Activated effector memory CD4-positive, alpha-beta T cell treated with Interleukin-2 at 50 U/mL for 16 hours (primary cell): ENCODE measurements around the gene FUT3.
"Not testable (repeated sequence)": the region's sequence is repeated elsewhere in the genome, so short reads cannot be mapped to it uniquely, and the experiment has no call there.

Source experiments
- DNase-seq: peaks from one replicate; pipeline ENCODE4 v3.0.0-alpha.2; 2020

The FUT3 gene

DNA sequence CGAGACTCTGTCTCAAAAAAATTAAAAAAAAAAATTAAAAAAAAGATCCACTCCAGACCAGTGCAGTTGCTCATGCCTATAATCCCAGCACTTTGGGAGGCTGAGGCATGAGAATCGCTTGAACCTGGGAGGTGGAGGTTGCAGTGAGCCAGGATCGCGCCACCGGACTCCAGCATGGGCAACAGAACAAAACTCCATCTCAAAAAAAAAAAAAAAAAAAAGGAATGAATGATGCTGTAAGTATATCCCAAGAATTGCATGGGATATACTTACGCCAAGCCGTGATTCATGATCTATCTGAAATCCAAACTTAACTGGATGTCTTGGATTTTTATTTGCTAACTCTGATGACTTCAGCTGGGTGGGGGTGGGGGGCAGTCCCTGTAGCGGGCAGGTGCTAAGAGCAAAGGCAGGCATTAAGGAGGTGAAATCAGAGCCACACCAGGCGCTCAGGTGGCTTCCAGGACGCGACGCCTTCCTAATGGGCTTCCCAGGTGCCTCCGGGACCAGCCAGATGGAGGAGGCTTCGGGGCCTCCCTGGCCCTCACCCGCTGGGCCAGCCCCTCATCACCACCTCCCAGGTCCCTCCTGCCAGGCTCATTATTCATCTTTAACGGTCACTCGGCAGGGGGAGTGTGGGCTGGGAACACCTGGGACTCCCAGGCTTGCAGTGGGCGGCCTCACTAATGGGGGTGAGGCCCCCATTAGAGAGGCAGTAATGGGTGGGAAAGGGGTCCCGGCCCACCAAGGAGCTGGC, 30.5 kb upstream of the FUT3 start:
- DNase-seq = no peak

DNA sequence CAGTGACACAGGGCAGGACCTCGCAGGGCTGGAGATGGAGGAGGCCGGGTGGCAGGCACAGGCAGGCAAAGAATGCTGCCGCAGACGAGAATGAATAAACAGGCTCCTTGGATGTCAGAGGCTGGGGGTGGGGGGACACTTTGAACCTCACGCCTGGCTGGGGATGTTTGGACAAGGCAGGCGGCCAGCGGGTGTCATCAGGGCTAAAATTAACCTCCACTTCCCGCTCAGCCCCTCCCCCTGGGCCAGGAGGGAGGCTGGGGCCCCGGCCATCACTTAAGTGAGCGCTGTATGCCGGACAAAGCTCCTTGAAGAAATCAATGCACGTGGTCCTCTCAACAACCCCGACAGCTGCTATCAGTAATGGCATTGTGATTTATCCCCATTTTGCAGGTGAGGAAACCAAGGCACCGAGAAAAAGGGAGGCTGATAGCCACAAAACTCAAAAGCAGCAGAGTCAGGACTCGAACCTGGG, 29.4 kb upstream of the FUT3 start:
- DNase-seq = no peak

DNA sequence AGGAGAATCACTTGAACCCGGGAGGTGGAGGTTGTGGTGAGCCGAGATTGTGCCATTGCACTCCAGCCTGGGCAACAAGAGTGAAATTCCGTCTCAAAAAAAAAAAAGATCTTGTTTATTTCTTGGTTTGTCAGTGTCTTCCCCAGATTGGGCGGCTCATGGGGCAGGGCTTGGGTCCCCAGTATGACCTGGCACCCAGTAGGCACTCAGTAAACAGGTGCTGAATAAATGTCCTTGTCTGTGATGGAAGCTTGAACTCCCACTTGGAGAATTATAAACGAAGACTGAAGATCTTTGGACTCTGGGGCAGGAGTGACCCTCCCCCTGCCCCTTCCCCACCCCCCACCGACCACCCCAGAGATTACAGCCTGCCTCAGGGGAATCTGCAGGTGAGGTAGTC, 28.9 kb upstream of the FUT3 start:
- DNase-seq = no peak

DNA sequence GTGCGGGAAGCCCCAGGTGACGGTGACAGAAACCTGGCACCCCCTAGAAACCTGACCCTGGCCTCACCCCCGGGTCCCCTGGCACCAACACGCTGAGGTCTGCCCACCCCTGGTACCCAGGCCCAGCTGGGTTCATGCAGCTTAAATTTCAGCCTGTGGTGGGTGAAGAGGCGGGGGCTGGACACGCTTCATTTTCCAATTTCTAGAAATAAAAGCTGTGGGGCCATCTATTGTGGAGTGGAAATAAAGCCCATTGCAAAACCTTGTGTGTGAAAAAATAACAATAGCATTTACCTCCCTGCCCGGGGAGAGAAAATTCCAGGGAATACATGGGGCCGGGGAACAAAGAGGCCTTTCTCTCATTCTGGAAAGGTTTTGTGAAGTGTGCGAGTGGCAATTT, 26.6 kb upstream of the FUT3 start:
- DNase-seq = no peak

DNA sequence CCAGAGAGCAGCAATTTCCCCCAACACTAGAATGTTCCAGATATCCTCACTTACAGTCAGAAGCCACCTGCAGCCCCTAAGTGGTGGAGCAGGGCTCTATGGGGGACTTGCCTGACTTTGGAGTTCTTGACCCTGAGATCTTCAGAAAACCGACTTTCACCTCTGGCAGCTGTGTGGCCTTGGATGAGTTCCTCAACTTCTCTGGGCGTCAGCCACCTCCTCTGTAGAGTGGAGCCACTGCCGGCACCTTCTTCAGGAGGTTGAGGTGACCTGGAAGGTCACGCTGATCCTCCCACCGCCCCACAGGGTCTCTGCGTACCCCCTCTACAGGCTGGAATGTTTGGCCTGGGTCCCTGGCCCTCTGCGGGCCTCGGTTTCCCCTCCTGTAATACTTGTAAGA, 26.2 kb upstream of the FUT3 start:
- no peak for DNase-seq

DNA sequence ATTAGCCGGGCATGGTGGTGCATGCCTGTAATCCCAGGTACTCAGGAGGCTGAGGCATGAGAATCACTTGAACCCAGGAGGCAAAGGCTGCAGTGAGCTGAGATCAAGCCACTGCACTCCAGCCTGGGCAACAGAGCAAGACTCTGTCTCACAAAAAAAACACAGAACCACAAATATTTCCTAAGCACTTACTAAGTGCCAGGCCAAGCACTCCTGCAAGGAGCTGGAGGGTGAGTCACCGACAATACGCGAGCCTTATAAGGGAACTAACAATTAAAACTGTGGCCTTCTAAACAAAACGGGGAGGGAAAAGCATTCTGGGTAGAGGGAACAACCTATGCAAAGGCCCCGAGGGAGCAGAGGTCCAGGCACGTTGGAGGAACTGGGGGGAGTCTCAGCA, 23.2 kb upstream of the FUT3 start:
- not testable (repeated sequence) for DNase-seq

DNA sequence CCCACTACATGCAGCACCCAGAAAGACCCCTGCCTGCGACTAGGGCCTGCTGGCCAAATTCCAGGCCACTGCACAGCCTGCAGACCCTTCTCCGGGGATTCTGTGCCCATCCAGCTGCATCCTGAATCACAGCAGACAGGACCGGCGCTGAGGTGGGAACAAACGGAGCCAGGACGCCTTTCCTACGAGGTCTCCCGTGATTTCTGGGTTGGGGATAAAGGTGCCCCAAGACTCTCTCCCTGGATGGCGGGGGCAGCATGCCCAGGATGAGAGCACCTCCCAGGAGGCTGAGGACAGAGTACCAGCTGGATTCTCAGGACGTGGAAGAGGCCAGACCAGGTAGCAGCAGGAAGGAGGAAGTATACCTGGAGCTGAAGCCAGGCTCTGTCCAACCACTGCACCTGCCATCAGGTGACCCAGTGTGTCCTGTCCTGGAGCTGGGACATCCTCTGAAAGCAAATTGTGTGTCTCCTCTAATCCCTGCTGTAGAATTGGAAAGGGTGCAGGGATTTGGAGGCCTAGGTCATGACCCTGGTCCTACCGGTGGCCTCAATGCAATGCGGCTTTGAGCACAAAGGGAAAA, 22.5 kb upstream of the FUT3 start:
- no peak for DNase-seq

DNA sequence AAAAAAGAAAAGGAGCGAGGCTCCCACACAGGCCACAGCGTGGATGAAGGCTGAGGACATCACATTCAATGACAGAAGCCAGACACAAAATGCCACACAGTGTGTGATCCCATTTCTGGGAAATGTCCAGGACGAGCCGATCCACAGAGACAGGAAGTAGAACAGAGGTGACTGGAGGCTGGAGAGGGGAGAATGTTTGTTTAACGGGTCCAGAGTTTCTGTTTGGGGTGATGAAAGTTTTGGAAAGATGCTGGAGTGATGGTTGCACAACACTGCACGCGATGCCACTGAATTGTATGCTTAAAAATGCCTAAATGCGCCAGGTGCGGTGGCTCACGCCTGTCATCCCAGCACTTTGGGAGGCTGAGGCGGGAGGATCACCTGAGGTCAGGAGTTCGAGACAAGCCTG, 19.7 kb upstream of the FUT3 start:
- DNase-seq = no peak

DNA sequence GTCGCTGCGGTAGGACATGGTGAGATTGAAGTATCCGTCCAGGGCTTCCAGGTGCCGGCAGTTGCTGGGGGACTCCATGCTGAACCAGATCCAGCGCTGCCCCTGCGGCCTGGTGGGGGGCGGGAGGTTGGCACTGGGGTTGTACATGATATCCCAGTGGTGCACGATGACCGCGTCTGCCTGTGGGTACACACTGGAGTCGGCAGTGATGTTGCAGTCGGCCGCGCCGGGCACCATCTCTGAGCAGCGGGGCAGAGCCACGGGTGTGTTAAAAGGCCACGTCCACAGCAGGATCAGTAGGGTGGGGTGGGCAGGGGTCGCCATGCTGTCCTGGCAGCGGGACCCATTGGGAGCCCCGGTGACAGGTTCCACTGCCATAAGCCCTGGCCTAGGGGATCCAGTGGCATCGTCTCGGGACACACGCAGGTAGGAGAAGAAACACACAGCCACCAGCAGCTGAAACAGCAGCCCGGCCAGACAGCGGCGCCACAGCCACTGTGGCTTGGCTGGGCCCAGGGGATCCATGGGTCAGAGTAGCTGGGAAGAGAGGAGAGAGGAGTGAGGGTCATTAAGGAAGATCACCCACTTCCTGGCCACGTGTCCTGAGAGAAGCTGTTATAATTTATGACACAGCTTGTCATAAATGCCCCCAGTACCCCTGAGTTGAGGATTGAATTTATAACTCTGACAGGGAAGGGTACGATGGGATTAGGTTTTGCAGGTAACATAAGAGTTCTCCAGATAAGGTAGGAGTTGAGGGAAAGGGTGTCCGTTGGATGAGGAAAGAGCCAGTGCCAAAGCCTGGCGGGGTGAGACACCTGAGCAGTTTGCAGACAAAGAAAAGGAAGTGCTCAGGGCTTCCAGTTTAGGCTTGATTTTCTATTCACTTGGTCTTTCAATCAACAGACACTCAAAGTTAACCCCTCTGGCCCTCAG, 16.2 kb upstream of the FUT3 start:
- no peak for DNase-seq

DNA sequence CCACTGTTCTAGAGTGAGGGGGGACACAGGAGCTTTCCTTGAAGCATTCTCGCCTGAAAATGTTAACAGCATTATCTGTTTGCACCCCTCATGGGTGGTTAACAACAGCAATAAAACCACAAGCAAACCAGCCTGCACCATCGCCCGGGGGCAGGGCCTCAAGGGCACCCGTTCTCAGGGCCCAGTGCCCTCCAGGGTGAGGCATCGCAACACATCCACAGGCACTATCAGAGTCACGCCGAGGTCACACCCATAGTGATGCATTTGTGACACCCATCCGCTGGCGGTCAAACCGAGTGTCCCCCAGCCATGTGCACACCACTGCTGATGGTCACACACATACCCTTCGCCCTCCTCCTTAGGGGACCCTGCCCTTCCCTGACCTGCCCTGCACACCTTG, 14.5 kb upstream of the FUT3 start:
- no peak for DNase-seq

DNA sequence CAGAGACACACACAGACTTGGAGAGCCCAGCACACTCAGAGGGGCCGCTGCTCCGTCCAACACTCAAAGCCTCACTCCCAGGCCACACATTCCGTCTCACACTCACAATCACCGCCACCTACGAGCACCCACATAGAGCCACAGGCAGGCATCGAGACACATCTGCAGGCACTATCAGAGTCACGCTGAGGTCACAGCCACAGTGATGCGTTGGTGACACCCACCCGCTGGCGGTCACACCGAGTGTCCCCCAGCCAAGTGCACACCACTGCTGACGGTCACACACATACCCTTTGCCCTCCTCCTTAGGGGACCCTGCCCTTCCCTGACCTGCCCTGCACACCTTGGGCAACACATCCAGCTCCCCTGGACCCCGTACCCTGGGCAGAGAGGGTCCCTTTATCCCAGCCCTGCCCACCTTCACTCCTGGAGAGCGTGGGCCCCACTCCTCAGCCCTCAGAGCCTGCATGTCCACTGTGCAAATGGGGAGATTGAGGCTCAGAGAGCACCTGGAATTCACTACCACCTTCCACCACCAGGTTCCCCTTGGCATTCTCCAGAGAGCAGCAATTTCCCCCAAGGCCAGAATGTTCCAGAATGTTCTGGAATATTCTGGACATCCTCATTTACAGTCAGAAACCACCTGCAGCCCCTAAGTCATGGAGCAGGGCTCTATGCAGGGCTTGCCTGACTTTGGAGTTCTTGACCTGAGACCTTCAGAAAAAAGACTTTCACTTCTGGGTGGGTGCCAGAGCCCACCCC, 13.7 kb upstream of the FUT3 start:
- no peak for DNase-seq

DNA sequence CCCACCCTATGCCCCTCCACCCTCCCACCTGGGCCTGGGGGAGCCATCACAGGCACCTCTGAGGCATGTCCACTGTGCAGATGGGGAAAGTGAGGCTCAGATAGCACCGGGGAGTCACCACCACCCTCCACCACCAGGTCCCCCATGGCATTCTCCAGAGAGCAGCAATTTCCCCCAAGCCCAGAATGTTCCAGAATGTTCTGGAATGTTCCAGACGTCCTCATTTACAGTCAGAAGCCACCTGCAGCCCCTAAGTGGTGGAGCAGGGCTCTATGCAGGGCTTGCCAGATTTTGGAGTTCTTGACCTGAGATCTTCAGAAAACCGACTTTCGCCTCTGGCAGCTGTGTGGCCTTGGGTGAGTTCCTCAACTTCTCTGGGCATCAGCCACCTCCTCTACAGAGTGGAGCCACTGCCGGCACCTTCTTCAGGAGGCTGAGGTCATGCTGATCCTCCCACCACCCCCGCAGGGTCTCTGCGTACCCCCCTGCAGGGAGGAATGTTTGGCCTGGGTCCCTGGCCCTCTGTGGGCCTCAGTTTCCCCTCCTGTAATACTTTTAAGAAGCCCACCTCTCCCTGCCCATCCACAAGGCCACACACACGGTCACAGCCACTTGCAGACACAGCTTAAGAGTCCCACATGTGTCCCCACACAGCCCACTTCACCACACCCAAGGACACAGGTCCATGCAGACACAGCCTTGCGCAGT, 12.9 kb upstream of the FUT3 start:
- no peak for DNase-seq

DNA sequence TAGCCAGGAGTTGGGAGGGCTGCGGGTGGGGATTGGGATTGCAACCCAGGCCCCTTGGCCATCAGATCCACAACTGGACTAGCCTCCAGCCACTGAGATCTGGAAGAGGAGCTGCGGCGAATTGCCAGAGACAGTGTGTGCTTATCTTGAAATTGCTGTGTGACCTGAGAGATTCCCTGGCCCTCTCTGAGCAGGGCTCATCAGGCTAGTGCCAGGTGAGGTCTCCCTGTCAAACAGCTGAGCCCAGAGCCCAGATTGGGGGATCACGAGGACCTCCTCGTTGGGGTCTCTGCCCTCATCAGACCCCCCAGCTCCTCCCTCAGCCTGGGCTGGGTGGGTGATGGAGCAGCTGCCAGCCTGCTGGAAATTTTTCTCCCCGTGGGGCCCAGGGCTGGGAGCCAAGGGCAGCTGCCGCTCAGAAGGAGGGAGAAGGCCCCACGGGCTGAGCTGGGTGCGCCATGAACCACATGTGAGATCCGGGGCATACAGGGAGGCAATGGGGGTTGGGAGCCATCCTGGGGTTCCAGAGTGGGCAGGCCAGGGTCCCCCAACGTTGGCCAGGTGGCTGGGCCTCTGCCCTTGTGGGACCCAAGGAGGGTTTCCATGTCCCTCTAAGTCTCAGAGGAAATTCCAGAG, 11.9 kb upstream of the FUT3 start:
- DNase-seq = no peak

DNA sequence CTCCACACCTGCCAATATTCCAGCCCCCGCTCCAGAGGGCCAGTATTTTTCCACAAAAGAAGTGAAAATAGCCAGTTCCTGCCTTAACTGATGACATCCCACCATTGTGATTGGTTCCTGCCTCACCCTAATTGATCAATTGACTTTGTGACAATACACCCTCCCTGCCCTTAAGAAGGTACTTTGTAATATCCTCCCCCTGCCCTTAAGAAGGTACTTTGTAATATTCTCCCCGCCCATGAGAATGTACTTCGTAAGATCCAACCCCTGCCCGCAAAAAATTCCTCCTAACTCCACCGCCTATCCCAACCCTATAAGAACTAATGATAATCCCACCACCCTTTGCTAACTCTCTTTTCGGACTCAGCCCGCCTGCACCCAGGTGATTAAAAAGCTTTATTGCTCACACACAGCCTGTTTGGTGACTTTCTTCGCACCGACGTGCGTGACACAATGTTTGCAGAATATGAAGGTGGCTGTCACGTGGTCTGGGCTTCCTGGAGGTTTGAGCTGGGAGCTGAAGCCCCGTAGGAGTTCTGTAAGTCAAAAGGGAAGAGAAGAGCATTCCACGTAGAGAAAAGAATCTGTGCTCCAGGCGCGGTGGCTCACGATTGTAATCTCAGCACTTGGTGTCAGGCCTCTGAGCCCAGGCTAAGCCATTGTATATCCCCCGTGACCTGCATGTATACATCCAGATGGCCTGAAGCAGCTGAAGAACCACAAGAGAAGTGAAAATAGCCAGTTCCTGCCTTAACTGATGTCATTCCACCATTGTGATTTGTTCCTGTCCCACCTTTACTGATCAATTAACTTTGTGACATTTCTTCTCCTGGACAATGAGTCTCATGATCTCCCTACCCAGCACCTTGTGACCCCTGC, 6.2 kb upstream of the FUT3 start:
- no peak for DNase-seq

DNA sequence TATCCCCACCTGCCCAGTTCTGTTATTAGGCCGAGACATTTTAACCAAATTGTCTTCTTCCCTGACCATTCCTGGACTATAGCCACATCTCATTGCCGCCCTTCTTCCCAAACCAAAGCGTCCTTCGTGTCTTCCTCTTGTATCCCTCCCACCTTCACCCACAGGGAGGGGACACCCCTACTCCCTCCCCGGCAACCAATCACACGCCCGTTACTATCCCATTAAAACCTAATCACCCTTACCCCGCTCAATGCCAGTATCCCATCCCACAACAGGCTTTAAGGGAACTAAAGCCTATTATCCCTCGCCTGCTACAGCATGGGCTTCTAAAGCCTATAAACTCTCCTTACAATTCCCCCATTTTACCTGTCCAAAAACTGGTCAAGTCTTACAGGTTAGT, 3.9 kb upstream of the FUT3 start:
- not testable (repeated sequence) for DNase-seq

DNA sequence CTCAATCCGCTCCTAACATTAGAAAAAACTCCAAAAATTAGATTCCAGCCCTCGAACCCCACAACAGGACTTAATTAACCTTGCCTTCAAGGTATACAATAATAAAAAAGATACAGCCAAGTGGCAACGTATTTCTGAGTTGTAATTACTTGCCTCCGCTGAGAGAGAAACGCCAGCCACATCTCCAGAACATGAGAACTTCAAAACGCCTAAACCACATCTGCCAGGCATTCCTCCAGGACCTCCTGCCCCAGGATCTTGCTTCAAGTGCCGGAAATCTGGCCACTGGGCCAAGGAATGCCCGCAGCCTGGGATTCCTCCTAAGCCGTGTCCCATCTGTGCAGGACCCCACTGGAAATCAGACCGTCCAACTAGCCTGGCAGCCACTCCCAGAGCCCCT, 2.9 kb upstream of the FUT3 start:
- DNase-seq = not testable (repeated sequence)

DNA sequence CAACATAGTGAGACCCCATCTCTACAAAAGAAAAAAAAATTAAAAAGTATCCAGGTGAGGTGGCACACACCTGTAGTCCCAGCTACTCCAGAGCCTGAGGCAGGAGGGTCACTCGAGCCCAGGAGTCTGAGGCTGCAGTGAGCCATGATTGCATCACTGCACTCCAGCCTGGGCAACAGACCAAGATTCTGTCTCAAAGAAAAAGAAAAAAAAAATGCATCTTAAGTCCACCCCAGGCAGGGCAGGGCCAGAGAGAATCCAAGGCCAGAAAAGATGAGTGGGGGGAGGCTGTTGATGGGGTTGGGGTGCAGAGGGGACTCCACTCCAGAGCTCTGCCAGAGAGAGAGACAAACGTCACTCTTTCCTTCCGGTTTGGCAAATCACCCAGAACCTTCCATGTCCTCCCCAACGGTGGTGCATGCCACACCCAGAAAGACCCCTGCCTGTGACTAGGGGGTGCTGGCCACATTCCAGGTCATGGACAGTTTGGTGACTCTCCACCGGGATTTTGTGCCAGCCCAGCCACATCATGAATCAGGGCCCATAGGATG, 431 bp downstream of the FUT3 start:
- no peak for DNase-seq

DNA sequence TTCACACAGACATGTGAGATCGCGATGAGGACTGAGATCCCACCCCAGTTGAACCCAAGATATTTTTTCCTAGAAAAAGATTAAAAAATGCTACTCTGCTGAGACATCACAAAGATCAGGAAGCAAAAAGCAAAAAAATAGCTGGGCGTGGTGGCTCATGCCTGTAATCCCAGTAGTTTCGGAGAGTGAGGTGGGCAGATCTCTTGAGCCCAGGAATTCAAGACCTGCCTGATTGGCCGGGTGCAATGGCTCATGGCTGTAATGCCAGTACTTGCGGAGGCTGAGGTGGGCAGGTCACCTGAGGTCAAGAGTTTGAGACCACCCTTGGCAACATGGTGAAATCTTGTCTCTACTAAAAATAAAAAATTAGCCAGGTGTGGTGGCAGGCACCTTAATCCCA, 1.1 kb downstream of the FUT3 start:
- no peak for DNase-seq

DNA sequence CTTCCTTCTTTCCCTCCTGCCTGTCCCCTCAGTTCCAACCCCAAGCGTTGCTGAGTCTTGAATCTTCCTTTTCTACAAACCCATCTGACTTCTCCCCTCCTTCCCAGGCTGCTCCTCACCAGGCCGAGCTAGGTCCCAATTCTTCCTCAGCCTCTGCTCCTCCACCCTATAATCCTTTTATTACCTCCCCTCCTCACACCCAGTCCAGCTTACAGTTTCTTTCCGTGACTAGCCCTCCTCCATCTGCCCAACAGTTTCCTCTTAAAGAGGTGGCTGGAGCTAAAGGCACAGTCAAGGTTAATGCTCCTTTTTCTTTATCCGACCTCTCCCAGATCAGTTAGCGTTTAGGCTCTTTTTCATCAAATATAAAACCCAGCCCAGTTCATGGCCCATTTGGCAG, 2.6 kb downstream of the FUT3 start:
- DNase-seq = not testable (repeated sequence)

DNA sequence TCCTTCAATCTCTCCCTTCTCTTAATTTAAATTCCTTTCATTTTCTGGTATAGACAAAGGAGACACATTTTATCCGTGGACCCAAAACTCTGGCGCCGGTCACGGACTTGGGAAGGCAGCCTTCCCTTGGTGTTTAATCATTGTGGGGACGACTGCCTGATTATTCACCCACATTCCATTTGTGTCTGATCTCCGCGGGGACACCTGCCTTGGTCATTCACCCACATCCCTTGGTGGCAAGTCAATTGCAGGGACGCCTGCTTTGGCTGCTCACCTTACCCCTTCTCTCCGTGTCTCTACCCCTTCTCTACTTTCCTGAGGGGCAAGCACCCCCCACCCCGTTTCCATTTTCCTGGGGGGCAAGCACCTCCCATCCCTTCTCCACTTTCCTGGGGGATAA, 3.4 kb downstream of the FUT3 start:
- not testable (repeated sequence) for DNase-seq
